Thyroid gland (tissue), 4 donors: ENCODE results near the gene RAI1.

ENCODE experiments used
- POLR2A ChIP-seq, 2 donors: fragments of 450-650 bp; IDR thresholded peaks; one replicate each; pipeline ENCODE4 v1.6.1; 2017; ENCODE audit warnings: antibody characterized with exemption in 2 of 2, mild to moderate bottlenecking in 2 of 2, moderate library complexity in 1 of 2
- TF ChIP-seq, protein P1 (sequence below), 6 experiments: fragments of 200-600 bp in 3 of 6; fragments of 450-650 bp in 3 of 6; sonication (generic) in 3 of 6; IDR thresholded peaks; one replicate each; pipeline ENCODE4 v1.5.1; 2016 to 2019; ENCODE audit warnings: antibody characterized with exemption in 6 of 6, mild to moderate bottlenecking in 2 of 6, inconsistent platforms in 1 of 6, moderate library complexity in 1 of 6

DNA sequence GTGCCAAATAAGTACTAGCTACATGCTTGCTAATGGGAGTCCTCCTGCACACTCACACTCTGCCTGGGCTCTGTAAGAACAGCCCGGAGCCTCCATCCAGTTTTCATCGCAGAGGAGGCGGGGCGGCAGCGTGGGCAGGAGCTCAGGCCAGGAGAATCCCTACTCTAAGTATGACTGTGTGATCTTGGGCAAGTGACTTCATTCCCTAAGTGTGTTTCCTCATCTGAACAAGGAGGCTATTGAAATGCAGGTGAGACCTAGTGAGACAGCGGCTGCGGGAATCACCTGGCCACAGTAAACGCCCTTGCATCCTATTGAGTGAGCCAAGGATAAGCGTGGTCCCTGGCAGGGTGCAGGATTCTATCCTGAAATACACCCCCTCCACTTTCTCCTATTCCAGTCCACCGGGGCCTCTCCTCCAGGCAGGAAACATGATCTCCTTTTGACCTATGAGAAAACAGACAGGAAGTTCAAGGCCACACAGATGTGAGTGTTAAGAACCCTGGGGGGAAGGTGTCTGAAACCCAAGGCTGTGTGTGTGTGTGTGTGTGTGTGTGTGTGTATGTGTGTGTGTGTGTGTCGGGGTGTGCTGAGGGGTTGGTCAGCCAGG lies 5.2 kb upstream of the RAI1 start:
- TF ChIP-seq, protein P1, sequence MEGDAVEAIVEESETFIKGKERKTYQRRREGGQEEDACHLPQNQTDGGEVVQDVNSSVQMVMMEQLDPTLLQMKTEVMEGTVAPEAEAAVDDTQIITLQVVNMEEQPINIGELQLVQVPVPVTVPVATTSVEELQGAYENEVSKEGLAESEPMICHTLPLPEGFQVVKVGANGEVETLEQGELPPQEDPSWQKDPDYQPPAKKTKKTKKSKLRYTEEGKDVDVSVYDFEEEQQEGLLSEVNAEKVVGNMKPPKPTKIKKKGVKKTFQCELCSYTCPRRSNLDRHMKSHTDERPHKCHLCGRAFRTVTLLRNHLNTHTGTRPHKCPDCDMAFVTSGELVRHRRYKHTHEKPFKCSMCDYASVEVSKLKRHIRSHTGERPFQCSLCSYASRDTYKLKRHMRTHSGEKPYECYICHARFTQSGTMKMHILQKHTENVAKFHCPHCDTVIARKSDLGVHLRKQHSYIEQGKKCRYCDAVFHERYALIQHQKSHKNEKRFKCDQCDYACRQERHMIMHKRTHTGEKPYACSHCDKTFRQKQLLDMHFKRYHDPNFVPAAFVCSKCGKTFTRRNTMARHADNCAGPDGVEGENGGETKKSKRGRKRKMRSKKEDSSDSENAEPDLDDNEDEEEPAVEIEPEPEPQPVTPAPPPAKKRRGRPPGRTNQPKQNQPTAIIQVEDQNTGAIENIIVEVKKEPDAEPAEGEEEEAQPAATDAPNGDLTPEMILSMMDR (IDR thresholded peaks at IDR 0.05), result no peak
- TF ChIP-seq POLR2A (IDR thresholded peaks at IDR 0.05), result no peak
